Head of caudate nucleus (tissue), 42 donors: ENCODE measurements around the gene ZNF714.
A peak's percentile ranks its signal among the peaks of the same experiment; 100 is the strongest.
"Not testable (repeated sequence)": the region's sequence is repeated elsewhere in the genome, so short reads cannot be mapped to it uniquely, and the experiment has no call there.

Source experiments
- DNase-seq, 42 donors: peaks; one replicate each; pipeline versions ENCODE4 v3.0.0 to v3.0.0-alpha.2; 2020 to 2021; ENCODE audit warnings: mixed read lengths in 7 of 42
- intact Hi-C: fragments of 100-400 bp; cut with DNase I; formaldehyde crosslinking; loops from one replicate; pipeline ENCODE4 v1.15.0; 2022

Gene ZNF714

DNA sequence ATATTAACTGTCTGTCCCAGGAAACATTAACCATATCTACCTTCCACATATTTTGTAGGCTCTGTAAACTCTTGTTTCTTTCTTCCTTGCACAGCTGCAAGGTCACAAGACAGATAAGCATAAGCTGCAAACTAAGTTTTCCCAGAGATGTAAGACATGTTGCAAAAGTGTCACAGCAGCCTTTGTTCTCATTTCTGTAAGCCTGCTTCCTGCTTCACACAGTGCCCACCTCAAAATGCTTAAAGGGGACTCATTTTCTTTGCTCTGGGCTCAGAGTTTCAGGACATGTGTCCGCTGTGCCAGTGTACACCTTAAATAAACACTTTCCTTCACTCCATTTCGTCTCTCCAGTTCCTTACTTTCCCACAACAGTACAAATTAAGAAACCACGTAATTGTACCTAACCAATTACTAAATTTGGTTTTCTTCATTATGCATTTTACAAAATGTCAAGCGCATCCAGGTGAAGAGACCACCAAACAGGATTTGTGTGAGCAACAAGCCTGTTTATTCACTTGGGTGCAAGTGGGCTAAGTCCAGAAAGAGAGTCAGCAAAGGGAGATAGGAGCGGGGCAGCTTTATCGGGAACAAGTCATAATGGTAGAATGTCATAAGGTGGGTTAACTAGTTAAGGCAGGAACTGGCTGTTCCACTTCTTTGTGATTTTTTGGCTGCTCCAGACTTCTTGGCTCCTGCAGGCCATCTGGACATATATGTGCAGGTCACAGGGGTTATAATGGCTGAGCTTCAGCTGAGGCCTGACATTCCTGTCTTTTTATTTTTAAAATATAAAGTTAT is 47.1 kb downstream of the ZNF714 start:
- intact Hi-C loops: no loop called here
- no peak for DNase-seq

DNA sequence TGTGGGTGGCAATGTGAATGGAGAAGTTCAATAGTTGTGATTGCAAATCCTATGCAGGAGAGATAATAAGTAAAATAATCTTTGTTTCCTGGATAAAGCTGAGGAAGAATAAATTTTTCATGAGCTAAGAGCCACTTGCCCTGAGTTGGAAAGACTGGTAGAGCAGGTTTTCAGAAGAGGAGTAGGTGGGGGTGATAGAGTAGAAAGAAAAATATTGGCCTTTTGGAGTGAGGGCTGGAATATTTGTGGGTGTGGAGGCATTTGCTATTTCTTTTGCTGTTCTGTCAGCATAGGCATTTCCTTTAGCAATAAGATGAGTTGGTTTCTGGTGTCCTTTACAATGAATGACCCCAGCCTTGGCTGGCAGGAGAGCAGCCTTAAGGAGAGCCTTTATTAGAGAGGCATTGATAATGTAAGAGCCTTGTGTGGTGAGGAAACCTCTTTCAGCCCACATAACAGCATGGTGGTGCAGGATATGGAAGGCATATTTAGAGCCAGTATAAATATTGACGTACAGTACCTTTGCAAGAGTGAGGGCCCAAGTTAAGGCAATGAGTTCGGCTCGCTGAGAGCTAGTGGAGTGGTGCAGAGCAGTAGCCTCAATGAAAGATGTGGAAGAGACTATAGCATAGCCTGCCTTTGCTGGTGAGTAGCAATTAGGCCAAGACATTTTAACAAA is 48.2 kb downstream of the ZNF714 start:
- no peak for DNase-seq

DNA sequence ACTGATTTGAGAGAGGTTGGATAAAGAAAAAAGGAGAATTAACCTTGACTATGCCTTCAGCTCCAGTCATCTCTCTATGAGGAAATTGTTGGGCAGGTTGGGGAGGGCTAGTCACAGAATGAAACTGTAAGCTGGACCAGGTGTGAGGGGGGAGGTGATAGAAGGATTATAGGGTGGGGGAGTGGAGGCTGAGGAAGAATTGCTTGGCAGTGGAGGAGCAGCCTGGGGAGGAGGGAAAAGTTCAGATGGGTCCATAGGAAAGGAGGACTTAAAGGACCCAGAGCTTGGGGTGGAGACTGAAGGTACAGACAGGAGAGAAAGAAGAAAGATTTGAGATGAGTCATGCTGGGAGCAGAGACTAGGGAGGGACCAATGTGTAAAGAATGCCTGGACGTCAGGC is 51.6 kb downstream of the ZNF714 start:
- no peak for DNase-seq
- intact Hi-C loops: no loop called here

More for the DNA sequence above, 48.2 kb downstream of the ZNF714 start:
- intact Hi-C loops: no loop called here

DNA sequence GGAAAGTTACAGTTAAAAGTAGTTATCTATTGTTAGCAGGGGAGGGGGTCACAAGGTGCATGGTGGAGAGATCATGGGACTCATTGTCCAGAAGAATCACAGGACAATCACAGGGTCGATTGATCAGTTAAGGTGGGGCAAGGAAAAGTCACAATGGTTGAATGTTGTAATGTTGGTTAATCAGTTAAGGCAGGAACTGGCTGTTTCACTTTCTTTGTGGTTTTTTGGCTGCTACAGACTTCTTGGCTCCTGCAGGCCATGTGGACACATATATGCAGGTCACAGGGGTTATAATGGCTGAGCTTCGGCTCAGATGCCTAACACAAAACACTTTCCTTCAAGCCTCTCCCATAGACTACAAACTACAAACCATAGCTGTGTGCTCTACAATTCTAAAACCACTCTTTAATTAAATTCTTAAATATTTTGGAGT is 52.9 kb downstream of the ZNF714 start:
- DNase-seq: no peak
- intact Hi-C loops: no loop called here

DNA sequence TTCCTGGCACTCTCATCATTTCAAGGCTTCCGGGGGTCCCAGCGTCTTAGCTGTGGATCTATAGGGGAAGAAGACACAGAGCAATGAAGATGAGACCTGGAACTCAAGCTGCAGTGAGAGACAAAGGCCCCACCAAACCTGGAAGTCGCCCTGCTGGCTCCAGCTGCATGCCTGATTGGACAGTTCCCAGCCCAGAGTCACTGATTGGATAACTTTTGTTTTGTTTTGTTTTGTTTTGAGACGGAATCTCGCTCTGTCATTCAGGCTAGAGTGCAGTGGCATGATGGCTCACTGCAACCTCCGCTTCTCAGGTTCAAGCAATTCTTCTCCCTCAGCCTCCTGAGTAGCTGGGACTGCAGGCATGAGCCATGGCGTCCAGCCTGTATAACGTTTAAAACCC is 53.4 kb downstream of the ZNF714 start:
- DNase-seq: no peak
- intact Hi-C loops: no loop called here

DNA sequence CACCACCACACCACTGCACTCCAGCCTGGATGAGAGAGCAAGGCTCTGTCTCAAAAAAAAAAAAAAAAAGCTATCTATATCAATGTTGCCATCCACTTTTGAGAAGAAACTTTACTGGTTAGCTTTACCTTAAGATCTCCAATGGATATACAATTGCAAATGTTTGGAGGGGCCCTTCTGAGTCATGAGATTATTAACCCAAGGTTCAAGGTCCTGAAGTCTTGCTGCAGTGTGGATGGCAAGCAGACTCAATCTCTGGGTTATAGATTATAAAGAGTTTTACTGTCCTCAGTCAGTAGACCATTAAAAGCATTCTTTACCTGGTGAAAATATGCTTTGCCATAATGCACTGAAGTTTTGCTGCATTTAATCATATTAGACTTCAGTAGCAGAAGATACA is 56.1 kb downstream of the ZNF714 start:
- intact Hi-C loops: no loop called here
- no peak for DNase-seq

DNA sequence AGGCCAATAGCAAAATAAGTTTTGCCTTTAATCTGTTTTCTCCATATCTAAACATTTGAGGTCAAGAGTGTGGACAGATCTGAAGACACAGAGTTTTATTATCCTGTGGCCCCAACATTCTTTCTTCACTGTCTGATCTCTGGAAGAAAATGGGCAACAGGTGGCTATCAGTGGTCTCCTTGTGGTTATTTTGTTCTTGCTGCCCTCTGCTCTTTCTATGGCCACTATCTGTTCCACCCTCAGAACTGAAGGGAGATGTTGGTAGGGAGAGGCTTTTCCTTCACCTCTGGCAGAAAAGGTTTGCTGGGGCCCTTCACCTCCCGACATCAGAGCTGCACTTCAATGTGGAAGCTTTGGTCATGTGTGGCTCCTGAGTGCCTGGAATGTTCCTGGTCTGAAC is 59.0 kb downstream of the ZNF714 start:
- DNase-seq, intact Hi-C loops: not testable (repeated sequence)

DNA sequence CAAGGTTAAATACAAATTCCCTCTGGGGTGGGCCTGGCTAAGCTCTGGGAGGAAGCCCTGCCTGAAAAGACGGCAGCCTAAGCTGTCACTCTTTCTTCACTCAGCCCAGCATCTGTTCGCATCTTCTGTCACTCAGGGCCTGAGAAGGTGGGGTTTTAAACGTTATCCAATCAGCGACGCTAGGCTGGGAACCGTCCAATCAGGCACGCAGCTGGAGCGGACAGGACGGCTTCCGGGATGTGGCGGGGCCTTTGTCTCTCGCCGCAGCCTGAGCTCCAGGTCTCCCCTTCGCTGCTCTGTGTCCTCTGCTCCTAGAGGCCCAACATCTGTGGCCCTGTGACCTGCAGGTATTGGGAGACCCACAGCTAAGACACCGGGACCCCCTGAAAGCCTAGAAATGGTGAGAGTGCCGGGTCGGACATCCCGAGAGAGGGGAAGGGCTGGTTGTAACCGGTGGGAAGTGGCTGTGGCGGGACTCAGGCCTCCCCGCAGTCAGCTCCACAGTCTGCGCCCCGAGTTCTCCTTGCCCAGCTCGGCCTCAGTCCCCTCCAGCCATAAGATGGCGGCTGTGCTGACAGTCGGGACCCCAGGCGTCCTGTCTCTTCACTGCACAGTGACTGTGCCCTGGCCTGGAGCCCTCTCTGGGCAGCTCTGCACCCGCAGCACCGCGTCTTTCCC is 59.9 kb downstream of the ZNF714 start, which contains the start of gene ZNF431:
ZNF431 (plus strand) TSS at position 254 of the 678 bp plus-strand sequence; CDS start at position 398, 144 bp downstream.
- DNase-seq: peak; percentile 91 to 98 (median 95)
- intact Hi-C loops: no loop called here

DNA sequence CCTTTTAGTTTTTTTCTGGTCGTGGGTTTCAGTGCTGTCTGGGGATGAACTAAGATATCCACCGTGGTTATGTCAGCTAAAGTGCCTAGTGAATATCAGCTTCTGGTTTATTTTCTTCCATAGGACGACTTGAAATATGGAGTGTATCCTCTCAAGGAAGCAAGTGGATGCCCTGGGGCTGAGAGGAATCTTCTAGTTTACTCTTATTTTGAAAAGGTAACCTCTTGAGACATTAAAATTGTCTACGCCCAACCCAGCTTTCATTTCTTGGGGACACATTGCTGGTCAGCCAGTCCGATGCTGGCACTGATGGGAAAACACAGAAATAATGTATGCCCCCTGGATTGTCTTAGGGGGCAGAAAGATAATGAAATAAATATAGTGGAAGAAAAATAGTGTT is 61.4 kb downstream of the ZNF714 start:
- no peak for DNase-seq
- intact Hi-C loops: no loop called here

DNA sequence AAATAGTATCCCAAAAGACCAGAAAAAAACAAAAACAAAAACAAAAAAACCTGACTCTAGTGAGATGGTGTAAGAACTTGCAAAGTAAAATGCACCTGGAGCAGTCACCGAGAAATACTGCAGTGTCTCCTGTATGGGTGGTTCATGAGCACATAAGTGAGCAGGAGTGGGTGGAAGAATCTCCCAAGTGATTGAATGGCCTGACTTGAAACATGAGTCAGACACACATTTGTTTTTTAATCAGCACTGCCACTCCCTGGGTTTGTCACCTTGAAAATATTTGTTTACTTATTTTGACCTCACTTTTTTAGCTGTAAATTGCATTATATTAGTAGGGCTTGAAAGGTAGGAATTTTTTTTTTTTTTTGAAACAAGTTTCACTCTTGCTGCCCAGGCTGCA is 61.9 kb downstream of the ZNF714 start:
- intact Hi-C loops: no loop called here
- peak in 6 of 42 donors; percentile 11 to 51 (median 30) for DNase-seq

DNA sequence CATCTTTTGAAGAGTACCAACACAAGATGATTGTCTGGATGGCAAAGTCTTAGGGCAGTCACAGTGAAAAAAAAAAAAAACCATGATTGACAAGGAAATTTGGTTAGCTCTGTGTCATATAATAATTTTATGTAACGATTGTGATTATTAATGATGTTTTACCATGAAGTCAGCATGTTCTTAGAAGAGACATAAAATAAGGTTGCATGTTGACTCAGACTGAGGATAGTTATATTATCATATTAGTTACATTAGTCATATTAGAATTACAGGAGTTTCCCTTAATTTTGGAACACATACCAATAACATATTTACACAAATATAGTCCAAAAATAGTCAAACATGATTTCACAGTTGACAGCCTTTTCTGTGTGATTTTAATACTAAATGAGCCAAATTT is 65.5 kb downstream of the ZNF714 start:
- no peak for DNase-seq
- intact Hi-C loops: no loop called here

DNA sequence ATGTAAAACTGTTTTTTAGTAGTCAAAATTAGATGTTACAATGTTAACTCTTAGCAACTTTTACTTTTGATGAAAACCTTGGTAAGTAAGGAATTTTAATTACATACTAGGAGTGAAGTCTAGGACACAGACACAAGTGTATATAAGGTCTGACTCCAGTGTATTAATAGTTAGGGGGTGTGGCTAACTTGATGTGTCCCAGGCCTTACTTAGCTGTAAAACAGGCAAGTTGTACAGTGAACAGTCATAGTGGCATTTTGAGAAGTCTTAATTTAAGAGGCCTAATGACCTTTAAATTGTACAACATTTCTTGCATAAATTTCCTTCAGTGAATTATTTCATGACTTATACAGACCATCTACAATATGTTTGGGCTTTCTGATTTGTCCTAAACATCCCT is 66.7 kb downstream of the ZNF714 start:
- intact Hi-C loops: no loop called here
- no peak for DNase-seq

DNA sequence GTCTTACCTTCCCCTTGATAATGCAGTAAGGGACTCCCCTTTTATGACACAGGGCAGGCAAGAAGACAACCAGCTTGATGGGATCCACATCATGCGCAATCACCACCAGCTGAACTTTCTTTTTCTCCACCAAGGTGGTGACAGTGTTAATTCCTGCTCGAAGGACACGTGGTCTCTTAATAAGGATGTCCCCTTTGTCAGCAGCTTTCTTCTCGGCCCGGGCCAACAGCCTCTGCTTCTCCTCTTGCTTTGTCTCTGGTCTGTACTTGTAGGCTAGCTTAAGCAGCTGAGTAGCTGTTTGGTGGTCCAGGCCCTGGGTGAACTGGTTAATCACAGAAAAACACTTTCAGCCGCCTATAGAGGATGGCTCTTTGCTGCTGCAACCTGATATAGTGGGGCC is 67.9 kb downstream of the ZNF714 start:
- DNase-seq: no peak
- intact Hi-C loops: no loop called here

DNA sequence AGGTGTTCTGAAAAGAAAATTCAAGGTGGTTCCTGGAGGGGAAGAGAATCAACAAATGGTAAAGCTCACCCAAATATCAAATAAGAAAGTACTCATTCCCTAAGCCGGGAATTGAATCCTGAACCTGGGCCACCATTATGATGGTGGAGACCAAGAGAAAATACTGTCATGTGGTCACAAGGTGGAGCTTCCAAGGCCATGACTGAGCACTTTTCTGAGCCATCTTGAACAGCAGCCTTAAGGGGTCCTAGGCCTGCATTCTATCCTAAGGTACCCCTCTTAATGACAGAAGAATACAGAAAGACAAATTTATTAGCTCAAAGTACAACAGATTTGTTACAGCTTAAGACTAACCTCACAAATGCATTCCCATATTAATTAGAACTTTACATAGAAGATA is 69.5 kb downstream of the ZNF714 start:
- no peak for DNase-seq
- intact Hi-C loops: no loop called here

DNA sequence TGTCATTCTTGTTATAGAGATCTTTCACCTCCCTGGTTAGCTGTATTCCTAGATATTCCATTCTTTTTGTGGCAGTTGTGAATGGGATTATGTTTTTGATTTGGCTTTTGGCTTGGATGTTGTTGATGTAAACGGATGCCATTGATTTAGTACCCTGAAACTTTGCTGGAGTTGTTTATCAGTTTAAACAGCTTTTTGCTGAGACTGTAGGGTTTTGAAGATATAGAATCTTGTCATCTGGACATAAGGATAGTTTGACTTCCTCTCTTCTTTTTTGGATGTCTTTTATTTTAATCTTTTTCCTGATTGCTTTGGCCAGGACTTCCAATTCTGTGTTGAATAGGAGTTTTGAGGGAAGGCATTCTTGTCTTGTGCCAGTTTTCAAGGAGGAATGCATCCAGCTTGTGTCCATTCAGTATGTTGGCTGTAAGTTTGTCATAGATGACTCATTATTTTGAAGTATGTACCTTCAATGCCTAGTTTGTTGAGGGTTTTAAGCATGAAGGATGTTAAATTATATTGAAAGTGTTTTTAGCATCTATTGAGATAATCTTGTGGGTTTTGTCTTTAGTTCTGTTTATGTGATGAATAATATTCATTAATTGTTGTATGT is 76.6 kb downstream of the ZNF714 start:
- intact Hi-C loops: no loop called here
- DNase-seq: no peak

DNA sequence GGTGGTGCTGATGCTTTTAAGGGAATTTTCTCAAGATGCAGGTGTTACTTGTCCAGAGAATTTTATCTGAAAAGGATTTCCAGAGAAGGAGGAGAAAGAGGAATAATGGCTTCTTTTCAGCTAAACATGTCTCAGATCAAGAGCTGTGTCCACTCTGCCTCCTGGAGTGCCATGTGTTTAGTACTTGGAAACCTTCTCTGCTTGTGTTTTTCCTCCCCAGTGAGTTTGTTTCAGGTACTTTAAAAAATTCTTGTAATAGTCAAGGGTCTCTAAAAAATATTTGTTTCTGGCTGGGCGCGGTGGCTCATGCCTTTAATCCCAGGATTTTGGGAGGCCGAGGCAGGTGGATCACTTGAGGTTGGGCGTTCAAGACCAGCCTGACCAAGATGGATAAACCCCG is 82.5 kb downstream of the ZNF714 start:
- intact Hi-C loops: no loop called here

DNA sequence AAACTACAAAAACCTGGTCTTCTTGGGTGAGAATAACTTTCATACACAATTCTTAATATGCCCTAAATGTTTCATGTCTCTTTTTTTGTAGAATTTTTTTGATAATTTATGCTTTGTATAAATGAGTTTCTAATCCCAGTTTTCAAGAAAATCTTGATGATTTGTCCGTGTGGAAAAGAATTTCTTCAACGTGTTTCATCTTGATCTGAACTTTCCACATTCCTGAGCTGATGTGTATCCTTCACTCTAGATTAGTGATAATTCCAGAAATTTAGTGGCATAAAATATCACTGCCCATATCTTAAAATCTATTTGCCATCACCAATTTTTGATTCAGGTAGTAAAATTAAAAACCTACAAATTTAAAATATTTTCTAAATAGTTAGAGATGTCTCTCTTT is 84.4 kb downstream of the ZNF714 start:
- intact Hi-C loops: no loop called here

More for the DNA sequence above, 82.5 kb downstream of the ZNF714 start:
- no peak for DNase-seq

More for the DNA sequence above, 84.4 kb downstream of the ZNF714 start:
- no peak for DNase-seq
